Amniotic epithelial cell (primary cell): Measurements from ENCODE around the gene IPO13.

ENCODE experiments used
- DNase-seq: peaks from one replicate; pipeline ENCODE4 v3.0.0-alpha.2; 2010; ENCODE audit warnings: low read depth

Gene IPO13

GRCh38 chr1:43973981-43974442 is 27.3 kb downstream of the IPO13 start:
- DNase-seq = peak; percentile 11

DNA sequence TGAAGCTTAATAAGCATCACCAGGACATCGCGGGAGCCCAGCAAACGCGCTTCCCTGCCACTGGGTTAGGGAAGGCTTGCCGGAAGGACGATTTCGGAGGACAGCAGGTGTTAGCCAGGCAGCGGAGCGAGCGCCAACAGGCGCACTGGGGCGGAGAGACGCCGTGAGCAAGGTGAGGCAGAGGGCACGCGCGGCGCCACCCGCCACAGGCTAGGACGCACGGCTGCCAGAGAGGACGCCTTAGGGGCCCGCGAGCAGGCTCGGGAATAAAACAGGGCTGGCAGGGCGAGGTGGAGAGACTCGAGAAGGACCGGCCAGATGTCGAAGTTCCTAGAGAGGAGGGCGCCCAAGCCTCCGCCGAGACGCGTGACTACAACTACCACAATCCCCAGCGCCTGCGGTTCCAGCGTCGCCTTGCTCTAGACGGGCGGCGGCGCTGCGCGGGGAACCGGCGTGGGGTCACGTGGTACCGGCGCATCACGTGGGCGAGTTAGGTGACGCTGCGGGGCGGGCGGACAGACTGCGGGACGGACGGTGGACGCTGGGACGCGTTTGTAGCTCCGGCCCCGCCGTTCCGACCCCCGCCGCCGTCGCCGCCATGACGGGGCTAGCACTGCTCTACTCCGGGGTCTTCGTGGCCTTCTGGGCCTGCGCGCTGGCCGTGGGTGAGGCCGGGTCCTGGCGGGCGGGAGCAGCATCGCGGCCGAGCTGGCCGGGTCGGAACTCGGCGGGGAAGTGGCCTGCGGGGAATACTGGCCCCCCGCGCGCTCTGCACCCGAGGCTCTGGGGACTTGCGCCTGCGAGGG is 27.9 kb downstream of the IPO13 start, which contains the start of gene ATP6V0B:
Gene ATP6V0B, plus strand, starts transcription at position 518 of the 806 bp plus-strand sequence. Its CDS starts 81 bp downstream, at position 599.
- DNase-seq = peak; percentile 87

DNA sequence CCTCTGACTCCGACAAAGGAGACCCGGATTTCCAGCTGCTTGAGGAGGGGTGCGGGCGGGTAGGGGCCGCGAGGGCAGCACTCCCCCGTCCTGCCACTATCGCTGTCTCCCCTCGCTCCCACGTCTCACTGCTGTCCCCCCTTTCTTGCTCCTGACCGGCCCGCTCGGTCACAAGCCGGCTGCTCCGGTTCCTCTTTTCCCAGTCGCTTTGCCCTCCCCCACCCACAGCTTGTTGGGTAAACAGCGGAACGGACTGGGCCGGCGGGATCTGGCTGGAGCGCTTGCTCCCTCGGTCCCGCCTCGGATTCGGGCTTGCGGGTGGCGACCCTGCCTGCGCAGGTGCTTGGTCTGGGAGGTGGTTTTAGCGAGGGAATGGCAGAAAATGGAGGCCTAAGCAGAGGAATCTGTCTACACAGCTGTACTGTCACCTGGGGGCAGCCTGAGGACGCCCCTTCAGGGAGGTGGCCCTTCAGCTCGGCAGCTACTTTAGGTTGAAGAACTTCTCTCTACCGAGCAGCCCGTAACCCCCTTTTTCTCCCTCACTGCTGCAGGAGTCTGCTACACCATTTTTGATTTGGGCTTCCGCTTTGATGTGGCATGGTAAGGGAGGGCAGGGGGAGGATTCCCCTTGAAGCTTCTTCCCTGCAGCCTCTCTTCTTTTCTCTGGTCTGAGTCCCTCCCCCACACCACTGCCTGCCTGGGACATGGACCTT is 28.7 kb downstream of the IPO13 start:
- peak; percentile 37 for DNase-seq

- DNase-seq = no peak
These were observed 29.3 kb downstream of the IPO13 start for GRCh38 chr1:43976045-43976444.

GRCh38 chr1:43976890-43977289 is 30.1 kb downstream of the IPO13 start:
- DNase-seq = no peak

DNA sequence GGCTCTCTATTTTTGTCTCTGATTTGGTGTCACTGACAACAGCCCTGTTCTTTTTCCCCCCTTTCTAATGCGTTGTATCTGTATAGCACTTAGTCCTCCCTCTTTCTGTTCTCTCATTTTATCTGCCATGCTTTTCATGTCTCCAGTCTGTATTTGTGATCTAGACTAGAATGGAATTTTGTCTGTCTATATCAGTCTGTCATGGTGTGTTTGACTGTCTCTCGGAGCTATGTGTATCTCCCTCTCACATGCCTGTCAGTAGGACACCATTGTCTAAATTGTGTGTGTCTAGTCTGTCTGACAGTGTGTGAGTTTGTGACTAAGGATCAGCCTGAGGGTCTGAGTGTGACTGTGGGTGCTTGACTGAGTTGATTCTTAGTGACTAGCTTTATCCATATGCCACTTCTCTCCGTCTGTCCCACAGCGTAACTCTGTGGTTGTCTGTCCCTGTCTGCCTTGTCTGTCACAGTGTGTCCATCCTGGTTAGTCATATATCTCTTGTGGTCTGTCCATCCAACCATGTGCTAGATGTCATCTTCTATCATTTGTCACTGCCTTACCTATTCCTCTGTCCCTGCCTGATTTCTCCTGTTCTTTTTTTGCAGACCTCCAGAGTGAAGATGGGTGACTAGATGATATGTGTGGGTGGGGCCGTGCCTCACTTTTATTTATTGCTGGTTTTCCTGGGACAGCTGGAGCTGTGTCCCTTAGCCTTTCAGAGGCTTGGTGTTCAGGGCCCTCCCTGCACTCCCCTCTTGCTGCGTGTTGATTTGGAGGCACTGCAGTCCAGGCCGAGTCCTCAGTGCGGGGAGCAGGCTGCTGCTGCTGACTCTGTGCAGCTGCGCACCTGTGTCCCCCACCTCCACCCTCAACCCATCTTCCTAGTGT is 30.9 kb downstream of the IPO13 start:
- no peak for DNase-seq

DNA sequence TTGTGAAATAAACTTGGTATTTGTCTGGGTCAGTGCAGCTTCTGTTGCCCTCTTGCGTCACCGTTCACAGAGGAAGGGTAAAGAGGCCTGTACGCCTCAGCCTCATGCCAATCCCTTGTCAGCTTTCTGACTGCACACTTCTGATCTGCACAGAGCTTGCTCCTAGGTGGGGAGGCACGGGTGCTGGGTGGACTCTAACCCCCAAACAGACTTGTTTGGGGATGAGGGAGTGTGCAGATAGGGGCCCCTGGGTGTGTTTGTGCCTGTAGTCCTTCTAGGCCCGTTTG is 31.5 kb downstream of the IPO13 start:
- peak; percentile 27 for DNase-seq

DNA sequence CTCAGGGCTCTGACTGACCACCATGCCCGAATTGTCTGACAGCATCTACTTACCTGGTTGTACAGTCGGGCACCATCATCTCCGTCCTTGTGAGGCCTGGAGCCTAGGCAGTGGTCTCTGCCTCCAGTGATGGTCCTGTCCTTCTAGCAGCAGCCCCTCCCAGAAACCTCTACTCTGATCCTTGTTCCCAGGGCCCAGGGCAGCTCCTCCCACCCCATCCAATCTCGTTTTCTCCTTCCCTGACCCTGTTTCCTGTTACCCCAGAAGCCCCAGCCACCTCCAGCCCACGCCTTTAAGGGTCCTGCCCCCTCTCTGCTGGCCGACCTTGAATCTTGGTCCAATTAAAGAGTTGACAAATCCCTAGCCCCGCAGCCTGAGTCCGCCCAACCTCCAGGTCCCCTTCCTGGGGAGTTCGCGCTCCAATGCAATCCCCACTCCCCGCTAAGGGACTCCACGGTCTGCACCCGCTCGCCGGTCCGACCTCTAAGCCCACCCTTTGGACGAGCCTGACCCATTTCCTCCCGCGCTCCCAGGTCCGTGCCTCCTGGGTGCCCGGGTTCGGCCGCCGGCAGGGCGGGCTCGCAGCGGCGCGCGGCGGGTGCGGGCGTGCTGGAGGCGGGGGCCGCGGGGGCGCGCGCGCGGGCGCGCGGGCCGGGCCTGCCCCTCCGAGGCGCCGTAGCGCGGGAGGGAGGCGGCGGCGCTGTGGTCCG is 32.0 kb downstream of the IPO13 start, which contains the start of gene B4GALT2:
Gene B4GALT2, plus strand, starts transcription at position 660 of the 710 bp plus-strand sequence. CDS start 1,951 bp downstream, outside the sequence.
- DNase-seq = peak; percentile 8

GRCh38 chr1:43979261-43979527 is 32.4 kb downstream of the IPO13 start:
- no peak for DNase-seq

DNA sequence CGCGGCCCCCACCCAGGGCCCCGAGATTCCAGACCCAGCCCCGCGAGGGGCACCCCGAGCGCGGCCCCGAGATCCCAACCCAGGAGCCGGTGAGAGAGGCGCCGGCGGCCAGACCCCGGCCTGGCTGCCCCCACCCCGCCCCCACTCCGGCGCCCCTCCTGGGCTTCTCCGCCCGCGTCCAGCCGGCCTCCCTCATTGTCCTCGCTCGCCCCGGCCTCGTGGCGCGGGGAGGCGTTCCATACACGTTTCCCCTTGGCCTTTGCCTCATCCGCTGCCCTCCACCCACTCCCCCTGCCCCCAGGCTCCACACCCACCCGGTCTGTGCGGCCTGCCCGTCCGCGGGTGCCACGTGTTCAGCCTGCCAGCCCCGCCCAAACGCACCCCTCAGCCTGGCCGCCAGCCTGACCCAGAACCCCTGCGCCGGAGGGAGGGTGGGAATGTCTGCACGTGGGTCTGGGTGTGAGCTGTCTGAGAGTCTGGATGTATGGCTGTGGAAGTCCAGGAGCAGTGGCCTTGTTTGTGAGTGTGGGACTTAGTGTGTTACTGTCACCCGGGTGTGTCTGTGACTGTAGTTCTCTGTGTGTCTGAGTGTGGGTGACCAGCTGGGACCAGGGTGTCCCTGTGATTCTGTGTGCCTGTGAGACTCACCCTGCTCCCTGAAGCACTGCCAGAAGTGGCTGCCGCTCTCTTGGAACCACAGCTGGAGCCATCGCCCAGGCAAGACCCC is 32.9 kb downstream of the IPO13 start:
- peak; percentile 38 for DNase-seq

- peak; percentile 69 for DNase-seq
These were observed 33.7 kb downstream of the IPO13 start for GRCh38 chr1:43980255-43981134.

DNA sequence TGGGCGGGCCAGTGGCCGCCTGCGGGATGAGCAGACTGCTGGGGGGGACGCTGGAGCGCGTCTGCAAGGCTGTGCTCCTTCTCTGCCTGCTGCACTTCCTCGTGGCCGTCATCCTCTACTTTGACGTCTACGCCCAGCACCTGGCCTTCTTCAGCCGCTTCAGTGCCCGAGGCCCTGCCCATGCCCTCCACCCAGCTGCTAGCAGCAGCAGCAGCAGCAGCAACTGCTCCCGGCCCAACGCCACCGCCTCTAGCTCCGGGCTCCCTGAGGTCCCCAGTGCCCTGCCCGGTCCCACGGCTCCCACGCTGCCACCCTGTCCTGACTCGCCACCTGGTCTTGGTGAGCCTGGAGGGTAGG is 34.4 kb downstream of the IPO13 start:
- DNase-seq = no peak

DNA sequence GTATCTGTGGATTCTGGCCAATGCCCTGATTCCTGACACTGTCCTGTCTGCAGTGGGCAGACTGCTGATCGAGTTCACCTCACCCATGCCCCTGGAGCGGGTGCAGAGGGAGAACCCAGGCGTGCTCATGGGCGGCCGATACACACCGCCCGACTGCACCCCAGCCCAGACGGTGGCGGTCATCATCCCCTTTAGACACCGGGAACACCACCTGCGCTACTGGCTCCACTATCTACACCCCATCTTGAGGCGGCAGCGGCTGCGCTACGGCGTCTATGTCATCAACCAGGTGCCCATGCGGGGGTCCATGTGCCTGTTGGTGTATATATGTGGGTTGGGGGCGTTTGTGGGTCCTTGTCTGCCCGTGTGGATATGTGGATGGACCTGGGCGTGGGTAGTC is 34.9 kb downstream of the IPO13 start:
- no peak for DNase-seq

GRCh38 chr1:43982241-43982640 is 35.5 kb downstream of the IPO13 start:
- DNase-seq = no peak

DNA sequence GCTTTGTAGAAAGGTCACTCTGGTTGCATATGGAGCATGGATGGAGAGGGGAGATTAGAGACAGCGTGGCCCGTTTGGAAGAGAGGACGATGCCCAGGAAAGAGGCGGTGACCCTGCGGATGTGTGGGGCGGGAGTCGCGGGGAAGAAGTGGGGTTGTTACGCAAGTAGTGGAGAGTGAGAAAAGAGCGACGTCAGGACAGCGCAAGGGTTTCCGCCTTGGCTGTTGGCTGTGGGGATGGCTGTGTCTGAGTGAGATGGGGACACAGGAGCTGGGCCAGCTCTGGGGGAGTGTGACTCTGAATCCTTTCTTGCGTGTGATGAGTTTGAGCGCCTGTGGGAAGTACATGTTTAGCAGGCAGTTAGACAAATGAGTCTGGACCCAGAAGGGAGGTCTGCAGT is 36.1 kb downstream of the IPO13 start:
- no peak for DNase-seq

DNA sequence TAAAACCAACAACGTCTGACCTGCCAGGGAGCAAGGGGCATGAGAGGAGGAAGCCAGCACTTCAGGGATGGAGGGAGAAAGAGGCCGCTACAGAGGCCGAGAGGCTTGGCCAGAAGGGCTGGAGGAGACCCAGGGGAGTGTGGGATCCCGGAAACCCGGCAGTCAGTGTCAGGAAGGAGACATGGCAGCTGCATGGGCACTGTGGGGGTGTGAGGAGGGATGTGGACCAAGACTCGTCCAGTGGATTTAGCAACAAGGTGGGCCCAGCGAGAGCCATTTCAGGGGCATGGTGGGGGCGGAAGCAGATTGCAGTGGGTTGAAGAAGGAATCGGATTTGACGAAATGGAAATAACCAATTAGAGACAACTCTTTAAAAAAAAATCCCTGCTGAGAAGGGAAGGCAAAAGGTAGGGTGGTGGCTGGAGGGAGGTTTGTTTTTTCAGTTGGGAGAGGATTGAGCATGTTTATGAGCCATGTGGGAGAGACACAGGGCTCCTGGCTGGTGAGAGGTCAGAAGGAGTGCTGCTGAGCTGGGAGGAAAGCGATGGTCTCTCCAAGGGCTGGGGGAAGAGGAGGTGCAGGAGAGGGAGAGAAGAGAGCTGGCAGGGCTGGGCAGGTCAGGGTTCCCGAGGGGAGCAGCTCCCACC is 36.6 kb downstream of the IPO13 start:
- DNase-seq = no peak

DNA sequence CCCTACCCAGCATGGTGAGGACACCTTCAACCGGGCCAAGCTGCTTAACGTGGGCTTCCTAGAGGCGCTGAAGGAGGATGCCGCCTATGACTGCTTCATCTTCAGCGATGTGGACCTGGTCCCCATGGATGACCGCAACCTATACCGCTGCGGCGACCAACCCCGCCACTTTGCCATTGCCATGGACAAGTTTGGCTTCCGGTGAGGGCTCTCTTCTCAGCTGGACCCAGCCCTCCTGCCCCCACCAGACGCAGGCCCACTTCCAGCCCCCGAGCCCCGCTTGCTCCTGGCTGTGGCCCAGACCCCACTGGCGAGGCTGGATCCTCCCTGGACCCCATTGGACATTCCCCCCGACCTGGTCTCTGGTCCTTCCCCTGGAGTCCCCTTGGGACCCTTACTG is 38.1 kb downstream of the IPO13 start:
- no peak for DNase-seq

- no peak for DNase-seq
These were observed 39.3 kb downstream of the IPO13 start for GRCh38 chr1:43985984-43986595.

- no peak for DNase-seq
These were observed 40.0 kb downstream of the IPO13 start for GRCh38 chr1:43986712-43987111.
